DND-41 (cell line): ENCODE results near the gene STXBP5.

Source experiments
- CTCF ChIP-seq: IDR thresholded peaks from 2 replicates; pipeline ENCODE4 v1.5.1; 2012; ENCODE audit warnings: borderline replicate concordance, low read length, moderate library complexity, mild to moderate bottlenecking; ENCODE audit not compliant: poor library complexity, severe bottlenecking; ENCODE audit errors: extremely low read depth
- EZH2 ChIP-seq: IDR thresholded peaks from 3 replicates; pipeline ENCODE4 v1.6.1; 2012; ENCODE audit warnings: borderline replicate concordance, low read depth, mild to moderate bottlenecking, moderate library complexity, low read length, inconsistent platforms; ENCODE audit not compliant: severe bottlenecking

- no peak for TF ChIP-seq CTCF
- no peak for TF ChIP-seq EZH2
Measured at GRCh38 chr6:147216915-147217314, 12.7 kb downstream of the STXBP5 start.
